Duodenal mucosa (tissue), 2 donors: ENCODE measurements around the gene DDX49.

Experiments
- H3K27ac ChIP-seq: one replicate; pipeline ENCODE4 v1.7.0; 2013; ENCODE audit warnings: low read depth, low read length
- H3K27me3 ChIP-seq, 2 donors: one replicate each; pipeline ENCODE4 v1.7.0; 2013; ENCODE audit warnings: low read length in 2 of 2, control low read depth in 1 of 2; ENCODE audit not compliant: insufficient read depth in 2 of 2, control insufficient read depth in 1 of 2
- H3K36me3 ChIP-seq, 2 donors: one replicate each; pipeline ENCODE4 v1.7.0; 2013; ENCODE audit warnings: low read length in 2 of 2, control low read depth in 1 of 2; ENCODE audit not compliant: insufficient read depth in 2 of 2, control insufficient read depth in 1 of 2
- H3K4me1 ChIP-seq, 2 donors: one replicate each; pipeline ENCODE4 v1.7.0; 2013; ENCODE audit warnings: low read length in 2 of 2, control low read depth in 1 of 2; ENCODE audit not compliant: insufficient read depth in 2 of 2, control insufficient read depth in 1 of 2
- H3K4me3 ChIP-seq, 2 donors: one replicate each; pipeline ENCODE4 v1.7.0; 2013; ENCODE audit warnings: low read length in 2 of 2, low read depth in 1 of 2
- H3K9ac ChIP-seq, 2 donors: one replicate each; pipeline ENCODE4 v1.7.0; 2013; ENCODE audit warnings: low read length in 2 of 2, low read depth in 1 of 2
- H3K9me3 ChIP-seq, 2 donors: one replicate each; pipeline ENCODE4 v1.7.0; 2013; ENCODE audit warnings: low read length in 2 of 2, control low read depth in 1 of 2; ENCODE audit not compliant: control insufficient read depth in 1 of 2

Gene DDX49

GRCh38 chr19:18919086-18919899 lies at the start of gene DDX49, which contains the start of gene COPE:
Gene DDX49 (plus strand): TSS chr19:18919715. CDS start chr19:18919742, 27 bp downstream.
Gene COPE (minus strand): TSS chr19:18919387. CDS start chr19:18919348, 39 bp downstream.
- H3K9ac ChIP-seq: peak within 1 kb of the TSS; percentile 92 to 94
- H3K27me3 ChIP-seq: no peaks in the 10 kb centered on the region
- H3K36me3 ChIP-seq: peaks cover 11 to 45% of the 10 kb centered on the region in 2 donors
- H3K4me1 ChIP-seq: peaks cover 7 to 29% of the 10 kb centered on the region in 2 donors
- peak within 1 kb of the TSS; percentile 100 for H3K4me3 ChIP-seq
- peak within 1 kb of the TSS; percentile 75 for H3K27ac ChIP-seq
- no peaks in the 10 kb centered on the region for H3K9me3 ChIP-seq

GRCh38 chr19:18869781-18870530 lies 49.6 kb upstream of the DDX49 start:
- no peaks in the 10 kb centered on the region for H3K9me3 ChIP-seq
- H3K9ac ChIP-seq: no peak overlapping the region
- H3K27ac ChIP-seq: no peak overlapping the region
- H3K27me3 ChIP-seq: peaks cover 0 to 8% of the 10 kb centered on the region in 2 donors
- H3K4me1 ChIP-seq: no peaks in the 10 kb centered on the region
- H3K4me3 ChIP-seq: no peak overlapping the region
- H3K36me3 ChIP-seq: peaks cover 12 to 26% of the 10 kb centered on the region in 2 donors

- peaks cover 0 to 8% of the 10 kb centered on the region in 2 donors for H3K27me3 ChIP-seq
- no peaks in the 10 kb centered on the region for H3K9me3 ChIP-seq
- H3K9ac ChIP-seq: no peak overlapping the region
- no peak overlapping the region for H3K27ac ChIP-seq
- peaks cover 12 to 19% of the 10 kb centered on the region in 2 donors for H3K36me3 ChIP-seq
- no peaks in the 10 kb centered on the region for H3K4me1 ChIP-seq
- H3K4me3 ChIP-seq: no peak overlapping the region
These were observed 48.9 kb upstream of the DDX49 start for GRCh38 chr19:18870531-18871172.

- Histone ChIP-seq H3K9me3 (no peaks in the 10 kb centered on the region), H3K4me1 (no peaks in the 10 kb centered on the region), H3K4me3 (no peak overlapping the region), H3K36me3 (peaks cover 7 to 11% of the 10 kb centered on the region in 2 donors), H3K27me3 (peaks cover 0 to 8% of the 10 kb centered on the region in 2 donors), H3K9ac (no peak overlapping the region), H3K27ac (no peak overlapping the region)
These were observed 48.0 kb upstream of the DDX49 start for GRCh38 chr19:18871543-18871942.

GRCh38 chr19:18875726-18876125 lies 43.8 kb upstream of the DDX49 start:
- H3K27me3 ChIP-seq: peaks cover 0 to 2% of the 10 kb centered on the region in 2 donors
- H3K9ac ChIP-seq: no peak overlapping the region
- peaks cover 0 to 5% of the 10 kb centered on the region in 2 donors for H3K4me1 ChIP-seq
- no peak overlapping the region for H3K27ac ChIP-seq
- no peaks in the 10 kb centered on the region for H3K36me3 ChIP-seq
- no peak overlapping the region for H3K4me3 ChIP-seq
- H3K9me3 ChIP-seq: no peaks in the 10 kb centered on the region

- Histone ChIP-seq H3K4me1 (peaks cover 0 to 5% of the 10 kb centered on the region in 2 donors), H3K27ac (no peak overlapping the region), H3K9ac (no peak overlapping the region), H3K9me3 (no peaks in the 10 kb centered on the region), H3K36me3 (no peaks in the 10 kb centered on the region), H3K27me3 (no peaks in the 10 kb centered on the region), H3K4me3 (no peak overlapping the region)
These were observed 42.6 kb upstream of the DDX49 start for GRCh38 chr19:18876865-18877264.

GRCh38 chr19:18878058-18878797 lies 41.3 kb upstream of the DDX49 start:
- Histone ChIP-seq H3K36me3 (no peaks in the 10 kb centered on the region), H3K27me3 (no peaks in the 10 kb centered on the region), H3K9me3 (no peaks in the 10 kb centered on the region), H3K27ac (no peak overlapping the region), H3K9ac (no peak overlapping the region), H3K4me3 (no peak overlapping the region), H3K4me1 (peaks cover 0 to 5% of the 10 kb centered on the region in 2 donors)

- Histone ChIP-seq H3K27me3 (no peaks in the 10 kb centered on the region), H3K4me3 (no peak overlapping the region), H3K27ac (no peak overlapping the region), H3K9ac (no peak overlapping the region), H3K4me1 (peaks cover 4 to 10% of the 10 kb centered on the region in 2 donors), H3K9me3 (no peaks in the 10 kb centered on the region), H3K36me3 (no peaks in the 10 kb centered on the region)
These were observed 40.5 kb upstream of the DDX49 start for GRCh38 chr19:18878858-18879578.
